SH-SY5Y (cell line): ENCODE data around the gene PPP1R9B.

Source experiments
- GATA2 ChIP-seq: IDR thresholded peaks from 2 replicates; pipeline ENCODE4 v1.6.1; 2011; ENCODE audit warnings: mild to moderate bottlenecking, low read depth, low read length
- GATA3 ChIP-seq: IDR thresholded peaks from 2 replicates; pipeline ENCODE4 v1.6.1; 2011; ENCODE audit warnings: low read depth, mild to moderate bottlenecking, low read length, moderate library complexity

PPP1R9B gene

GRCh38 chr17:50150354-50151040 is at the start of gene PPP1R9B:
PPP1R9B (minus strand) TSS chr17:50150677; CDS start chr17:50150513, 164 bp downstream.
- TF ChIP-seq GATA2 (no peak), GATA3 (no peak)

DNA sequence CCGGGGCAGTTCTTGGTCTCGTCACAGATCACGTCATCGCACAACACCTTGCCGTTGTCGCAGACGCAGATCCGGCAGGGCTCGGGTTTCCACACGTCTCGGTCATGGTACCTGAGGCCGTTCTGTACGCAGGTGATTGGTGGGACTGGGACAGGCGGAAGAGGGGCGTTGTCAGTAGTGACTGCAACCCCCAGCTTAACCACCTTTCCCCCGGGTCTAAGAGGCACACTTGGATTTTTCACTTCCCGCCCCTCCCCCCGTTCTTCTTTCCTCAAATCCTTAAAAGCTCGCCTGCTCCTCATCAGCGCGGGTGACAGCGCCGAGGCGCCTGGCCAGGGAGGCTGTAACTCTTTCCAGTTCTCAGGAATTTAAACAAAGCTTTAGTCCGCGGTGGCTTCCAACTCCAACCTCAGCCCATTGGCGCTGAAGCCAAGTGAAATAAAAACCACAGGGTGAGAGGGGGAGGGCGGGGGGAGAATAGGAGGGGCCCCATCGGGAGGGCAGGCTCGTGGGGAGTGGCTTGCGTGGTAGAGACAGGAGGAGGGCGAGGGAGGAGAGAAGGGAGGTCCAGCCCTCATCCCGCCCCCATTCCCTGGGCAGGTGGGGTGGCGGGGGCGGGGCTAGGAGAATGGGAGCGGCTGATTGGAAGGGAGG is 49.5 kb upstream of the PPP1R9B start:
- no peak for TF ChIP-seq GATA3
- no peak for TF ChIP-seq GATA2

- TF ChIP-seq GATA2 (no peak), GATA3 (no peak)
These were observed 48.8 kb upstream of the PPP1R9B start for GRCh38 chr17:50199211-50199802.

DNA sequence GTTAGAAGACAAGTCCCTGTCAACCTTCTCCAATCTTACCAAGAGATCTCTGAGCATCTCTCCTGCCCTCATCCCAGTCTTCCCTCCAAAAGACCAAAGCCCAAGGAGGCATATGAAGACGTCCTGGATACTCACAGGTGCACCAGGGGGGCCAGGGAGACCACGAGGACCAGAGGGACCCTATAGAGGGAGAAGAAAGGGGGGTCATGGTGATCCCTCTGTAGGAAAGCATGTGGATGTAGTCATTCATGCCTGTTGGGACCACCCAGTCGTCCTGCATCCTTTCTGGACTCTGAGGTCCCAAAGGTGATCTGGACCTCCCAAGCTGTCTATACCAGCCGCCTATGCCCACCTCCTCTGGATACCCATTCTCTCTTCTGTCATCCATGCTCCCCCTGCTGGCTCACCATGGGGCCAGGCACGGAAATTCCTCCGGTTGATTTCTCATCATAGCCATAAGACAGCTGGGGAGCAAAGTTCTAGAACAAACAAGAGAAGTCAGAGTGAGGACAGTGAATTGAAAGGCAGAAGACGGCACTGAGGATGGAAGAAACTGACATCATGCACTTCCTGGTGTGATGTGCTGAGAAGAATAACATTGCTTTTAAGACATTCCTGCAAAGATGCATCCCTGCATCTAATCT is 47.7 kb upstream of the PPP1R9B start:
- no peak for TF ChIP-seq GATA3
- 0 out of 2 replicates have a peak, but pooled peaks have one; percentile 20 for TF ChIP-seq GATA2

DNA sequence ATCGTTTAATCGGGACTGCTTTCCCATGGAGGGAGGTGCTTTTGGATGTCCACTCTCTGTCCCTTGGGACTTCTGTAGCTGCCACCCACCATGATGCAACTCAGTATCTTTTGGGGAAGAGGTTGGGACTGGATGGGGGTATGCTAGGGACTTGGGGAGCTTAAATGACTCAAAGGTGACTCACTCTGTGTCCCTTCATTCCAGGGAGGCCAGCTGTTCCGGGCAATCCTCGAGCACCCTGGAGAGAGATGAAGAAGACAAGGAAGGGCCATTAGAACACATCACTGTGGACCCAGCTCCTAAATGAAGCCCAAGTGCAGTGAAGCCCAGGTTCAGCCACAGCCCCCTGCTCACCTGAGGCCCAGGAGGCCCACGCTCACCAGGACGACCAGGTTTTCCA is 46.3 kb upstream of the PPP1R9B start:
- TF ChIP-seq GATA3 (no peak), GATA2 (no peak)

- no peak for TF ChIP-seq GATA2
- TF ChIP-seq GATA3: no peak
These were observed 45.6 kb upstream of the PPP1R9B start for GRCh38 chr17:50196036-50196435.

- no peak for TF ChIP-seq GATA3
- TF ChIP-seq GATA2: no peak
These were observed 44.7 kb upstream of the PPP1R9B start for GRCh38 chr17:50194934-50195865.

- TF ChIP-seq GATA3 (no peak), GATA2 (no peak)
These were observed 43.9 kb upstream of the PPP1R9B start for GRCh38 chr17:50194140-50194933.

DNA sequence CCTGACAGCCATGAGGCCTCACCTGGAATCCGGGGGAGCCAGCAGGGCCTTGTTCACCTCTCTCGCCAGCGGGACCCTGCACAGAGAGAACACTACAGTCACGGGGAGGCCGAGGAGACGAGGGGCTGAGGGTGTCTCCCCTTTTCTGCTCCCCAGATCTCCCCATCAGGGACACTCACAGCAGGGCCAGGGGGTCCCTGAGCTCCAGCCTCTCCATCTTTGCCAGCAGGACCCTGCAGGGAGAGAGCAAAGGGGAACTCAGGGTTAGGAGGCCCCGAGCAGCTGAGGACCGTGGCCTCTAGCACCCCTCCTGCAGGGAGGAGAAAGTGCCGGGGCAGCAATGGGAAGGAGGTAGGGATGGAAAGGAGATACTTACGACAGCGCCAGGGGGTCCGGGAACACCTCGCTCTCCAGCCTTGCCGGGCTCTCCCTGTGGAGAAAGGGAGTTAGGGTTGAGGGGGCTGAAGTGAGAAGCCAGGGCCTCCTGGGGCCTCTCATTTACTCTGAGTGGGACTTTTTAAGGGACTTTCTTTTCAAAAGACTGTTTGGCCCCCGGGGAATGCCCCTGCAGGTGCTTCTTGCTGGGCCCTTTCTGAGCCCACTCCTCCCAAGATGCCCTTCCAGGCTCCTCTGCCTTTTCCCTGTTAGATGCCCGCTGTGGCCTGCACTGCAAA is 42.3 kb upstream of the PPP1R9B start:
- no peak for TF ChIP-seq GATA3
- no peak for TF ChIP-seq GATA2

- TF ChIP-seq GATA3: no peak
- no peak for TF ChIP-seq GATA2
These were observed 41.7 kb upstream of the PPP1R9B start for GRCh38 chr17:50192144-50192617.

GRCh38 chr17:50191359-50192143 is 41.1 kb upstream of the PPP1R9B start:
- TF ChIP-seq GATA2 (no peak), GATA3 (no peak)
